OCI-LY3 (cell line): Measurements from ENCODE around the gene ARHGEF6.

Experiments
- H2AFZ ChIP-seq: fragments of 200-600, 300-600 bp; shearing (Covaris generic); 2 replicates; pipeline ENCODE4 v1.6.0; 2014; ENCODE audit warnings: antibody characterized with exemption, low read depth, low read length
- H3K27ac ChIP-seq: fragments of 200-600, 300-600 bp; sonication (generic); 2 replicates; pipeline ENCODE4 v1.5.1; 2014; ENCODE audit warnings: mild to moderate bottlenecking, low read length, moderate library complexity, mixed read lengths
- H3K27me3 ChIP-seq: fragments of 200-600, 300-600 bp; sonication (generic); 2 replicates; pipeline ENCODE4 v1.6.1; 2014; ENCODE audit warnings: low read depth, low read length, mixed read lengths
- H3K36me3 ChIP-seq: fragments of 200-600, 300-600 bp; sonication (generic); replicated peaks from 2 replicates; pipeline ENCODE3; 2014; ENCODE audit warnings: low read depth, low read length, mixed read lengths
- H3K4me1 ChIP-seq: fragments of 300-600, 200-600 bp; sonication (generic); 2 replicates; pipeline ENCODE4 v1.6.1; 2014; ENCODE audit warnings: low read length, mixed read lengths
- H3K4me2 ChIP-seq: fragments of 200-600, 300-600 bp; sonication (generic); 2 replicates; pipeline ENCODE4 v1.6.1; 2014; ENCODE audit warnings: low read length, mixed read lengths
- H3K4me3 ChIP-seq: fragments of 300-600, 200-600 bp; sonication (generic); 2 replicates; pipeline ENCODE4 v1.5.1; 2014; ENCODE audit warnings: antibody characterized with exemption, mild to moderate bottlenecking, low read length, moderate library complexity
- H3K79me2 ChIP-seq: fragments of 300-600, 200-600 bp; shearing (Covaris generic); 2 replicates; pipeline ENCODE4 v1.6.1; 2014; ENCODE audit warnings: mild to moderate bottlenecking, low read length, mixed read lengths
- H3K9ac ChIP-seq: fragments of 300-600, 200-600 bp; shearing (Covaris generic); 2 replicates; pipeline ENCODE4 v1.6.0; 2014; ENCODE audit warnings: mild to moderate bottlenecking, low read length, moderate library complexity
- H3K9me3 ChIP-seq: fragments of 200-600, 300-600 bp; shearing (Covaris generic); 2 replicates; pipeline ENCODE4 v1.6.1; 2014; ENCODE audit warnings: low read length, mixed read lengths; ENCODE audit not compliant: insufficient read depth
- H4K20me1 ChIP-seq: fragments of 200-600, 300-600 bp; sonication (generic); 2 replicates; pipeline ENCODE4 v1.6.1; 2016; ENCODE audit warnings: low read length, mixed read lengths; ENCODE audit not compliant: insufficient read depth
- CTCF ChIP-seq: fragments of 200-600, 300-600 bp; sonication (generic); IDR thresholded peaks from 2 replicates; pipeline ENCODE4 v1.5.1; 2014; ENCODE audit warnings: antibody characterized with exemption, low read length, low read depth
- EZH2phosphoT487 ChIP-seq: fragments of 200-600 bp; shearing (Covaris generic); IDR thresholded peaks from 2 replicates; pipeline ENCODE4 v1.6.1; 2018; ENCODE audit warnings: antibody characterized with exemption, mixed run types, low read depth

Gene ARHGEF6, protein sequence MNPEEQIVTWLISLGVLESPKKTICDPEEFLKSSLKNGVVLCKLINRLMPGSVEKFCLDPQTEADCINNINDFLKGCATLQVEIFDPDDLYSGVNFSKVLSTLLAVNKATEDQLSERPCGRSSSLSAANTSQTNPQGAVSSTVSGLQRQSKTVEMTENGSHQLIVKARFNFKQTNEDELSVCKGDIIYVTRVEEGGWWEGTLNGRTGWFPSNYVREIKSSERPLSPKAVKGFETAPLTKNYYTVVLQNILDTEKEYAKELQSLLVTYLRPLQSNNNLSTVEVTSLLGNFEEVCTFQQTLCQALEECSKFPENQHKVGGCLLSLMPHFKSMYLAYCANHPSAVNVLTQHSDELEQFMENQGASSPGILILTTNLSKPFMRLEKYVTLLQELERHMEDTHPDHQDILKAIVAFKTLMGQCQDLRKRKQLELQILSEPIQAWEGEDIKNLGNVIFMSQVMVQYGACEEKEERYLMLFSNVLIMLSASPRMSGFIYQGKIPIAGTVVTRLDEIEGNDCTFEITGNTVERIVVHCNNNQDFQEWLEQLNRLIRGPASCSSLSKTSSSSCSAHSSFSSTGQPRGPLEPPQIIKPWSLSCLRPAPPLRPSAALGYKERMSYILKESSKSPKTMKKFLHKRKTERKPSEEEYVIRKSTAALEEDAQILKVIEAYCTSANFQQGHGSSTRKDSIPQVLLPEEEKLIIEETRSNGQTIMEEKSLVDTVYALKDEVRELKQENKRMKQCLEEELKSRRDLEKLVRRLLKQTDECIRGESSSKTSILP

GRCh38 chrX:136780763-136781162 lies at the start of gene ARHGEF6:
TSS of gene ARHGEF6 (minus strand) at chrX:136780932. CDS start at chrX:136780882, 50 bp downstream.
- TF ChIP-seq CTCF (no peak), EZH2phosphoT487 (no peak)
- H3K9me3 ChIP-seq: no peaks in the 10 kb centered on the region
- no peaks in the 10 kb centered on the region for H3K79me2 ChIP-seq
- peak within 1 kb of the TSS; percentile 85 for H3K4me2 ChIP-seq
- H2AFZ ChIP-seq: peak within 1 kb of the TSS; percentile 99
- peak within 1 kb of the TSS; percentile 70 for H3K9ac ChIP-seq
- H4K20me1 ChIP-seq: no peaks in the 10 kb centered on the region
- H3K36me3 ChIP-seq: no peaks in the 10 kb centered on the region
- H3K27ac ChIP-seq: no peak within 1 kb of the TSS
- H3K4me1 ChIP-seq: peaks cover 39% of the 10 kb centered on the region
- H3K4me3 ChIP-seq: peak within 1 kb of the TSS; percentile 82
- H3K27me3 ChIP-seq: no peaks in the 10 kb centered on the region

GRCh38 chrX:136829413-136829812 lies 48.7 kb upstream of the ARHGEF6 start:
- no peaks in the 10 kb centered on the region for H4K20me1 ChIP-seq
- no peaks in the 10 kb centered on the region for H3K4me1 ChIP-seq
- H3K4me3 ChIP-seq: no peak overlapping the region
- no peak overlapping the region for H3K27ac ChIP-seq
- H3K9ac ChIP-seq: no peak overlapping the region
- TF ChIP-seq CTCF (no peak), EZH2phosphoT487 (no peak)
- H3K9me3 ChIP-seq: no peaks in the 10 kb centered on the region
- H3K79me2 ChIP-seq: no peaks in the 10 kb centered on the region
- H2AFZ ChIP-seq: no peak overlapping the region
- H3K4me2 ChIP-seq: no peak overlapping the region
- H3K27me3 ChIP-seq: no peaks in the 10 kb centered on the region
- no peaks in the 10 kb centered on the region for H3K36me3 ChIP-seq

DNA sequence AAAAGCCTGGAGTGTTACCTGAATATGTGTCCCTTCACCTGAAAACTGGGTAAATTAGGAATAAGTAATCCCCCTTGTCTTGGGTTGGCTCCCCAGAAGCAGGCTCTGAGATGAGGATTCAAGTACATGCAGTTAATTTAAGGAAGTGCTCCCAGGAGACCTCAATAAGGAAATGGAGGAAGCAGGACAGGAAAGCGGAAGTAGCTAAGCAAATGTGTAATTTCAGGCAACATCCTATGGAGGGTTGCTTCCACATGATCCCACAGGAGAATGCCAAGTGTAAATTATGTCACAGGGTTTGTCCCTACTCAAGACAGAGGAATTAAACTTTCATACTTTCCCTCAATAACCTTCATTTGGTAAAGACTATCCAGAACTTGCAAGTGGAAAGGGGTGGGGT lies 48.1 kb upstream of the ARHGEF6 start:
- H3K4me2 ChIP-seq: no peak overlapping the region
- H3K4me1 ChIP-seq: no peaks in the 10 kb centered on the region
- TF ChIP-seq CTCF: no peak
- TF ChIP-seq EZH2phosphoT487: no peak
- H3K36me3 ChIP-seq: no peaks in the 10 kb centered on the region
- no peaks in the 10 kb centered on the region for H3K9me3 ChIP-seq
- H2AFZ ChIP-seq: no peak overlapping the region
- no peaks in the 10 kb centered on the region for H4K20me1 ChIP-seq
- H3K27ac ChIP-seq: no peak overlapping the region
- H3K4me3 ChIP-seq: no peak overlapping the region
- no peaks in the 10 kb centered on the region for H3K27me3 ChIP-seq
- H3K79me2 ChIP-seq: no peaks in the 10 kb centered on the region
- H3K9ac ChIP-seq: no peak overlapping the region

GRCh38 chrX:136827026-136827425 lies 46.3 kb upstream of the ARHGEF6 start:
- no peaks in the 10 kb centered on the region for H3K27me3 ChIP-seq
- no peak overlapping the region for H3K27ac ChIP-seq
- H3K4me3 ChIP-seq: no peak overlapping the region
- H3K36me3 ChIP-seq: no peaks in the 10 kb centered on the region
- no peaks in the 10 kb centered on the region for H3K4me1 ChIP-seq
- no peaks in the 10 kb centered on the region for H4K20me1 ChIP-seq
- no peak overlapping the region for H3K9ac ChIP-seq
- no peaks in the 10 kb centered on the region for H3K9me3 ChIP-seq
- H3K4me2 ChIP-seq: no peak overlapping the region
- no peak for TF ChIP-seq CTCF
- no peak for TF ChIP-seq EZH2phosphoT487
- no peak overlapping the region for H2AFZ ChIP-seq
- H3K79me2 ChIP-seq: no peaks in the 10 kb centered on the region
